Measurements from ENCODE around the gene TRMT10B.

- TF ChIP-seq POLR2A (IDR thresholded peaks at IDR 0.05; ENCODE audit: low read depth, low read length) = no peak
- TF ChIP-seq POU2F2 (IDR thresholded peaks at IDR 0.05; ENCODE audit: low read depth, low read length) = no peak
- no peak for TF ChIP-seq TAF1 (IDR thresholded peaks at IDR 0.05; ENCODE audit: low read depth, low read length)
- no peak for TF ChIP-seq POLR2AphosphoS5 (IDR thresholded peaks at IDR 0.05; ENCODE audit: low read depth, low read length)
Observed at GRCh38 chr9:37751186-37751585, 2.4 kb upstream of the TRMT10B start.

All from GM12891 (cell line).